ENCODE results near the gene ZNF575.

ZNF575 gene

GRCh38 chr19:43532962-43533545 lies at the start of gene ZNF575:
TSS of gene ZNF575 (plus strand) at chr19:43533188. CDS start at chr19:43534423, 1,235 bp downstream.
- peak; percentile 74 for DNase-seq (ENCODE audit: low read depth)

- no peak for DNase-seq (ENCODE audit: low read depth)
Observed at GRCh38 chr19:43483281-43483680, 49.7 kb upstream of the ZNF575 start.

- no peak for DNase-seq (ENCODE audit: low read depth)
Observed at GRCh38 chr19:43485951-43486350, 47.0 kb upstream of the ZNF575 start.

GRCh38 chr19:43486412-43486811 lies 46.6 kb upstream of the ZNF575 start:
- no peak for DNase-seq (ENCODE audit: low read depth)

GRCh38 chr19:43488179-43488578 lies 44.8 kb upstream of the ZNF575 start:
- no peak for DNase-seq (ENCODE audit: low read depth)

GRCh38 chr19:43489310-43489709 lies 43.7 kb upstream of the ZNF575 start:
- no peak for DNase-seq (ENCODE audit: low read depth)

- no peak for DNase-seq (ENCODE audit: low read depth)
Observed at GRCh38 chr19:43489979-43490599, 42.9 kb upstream of the ZNF575 start.

- no peak for DNase-seq (ENCODE audit: low read depth)
Observed at GRCh38 chr19:43490759-43491158, 42.2 kb upstream of the ZNF575 start.

- DNase-seq (ENCODE audit: low read depth), result no peak
Observed at GRCh38 chr19:43495082-43495481, 37.9 kb upstream of the ZNF575 start.

- DNase-seq (ENCODE audit: low read depth), result no peak
Observed at GRCh38 chr19:43496960-43497359, 36.0 kb upstream of the ZNF575 start.

GRCh38 chr19:43498233-43498842 lies 34.6 kb upstream of the ZNF575 start:
- no peak for DNase-seq (ENCODE audit: low read depth)

GRCh38 chr19:43499042-43499441 lies 33.9 kb upstream of the ZNF575 start:
- DNase-seq (ENCODE audit: low read depth), result no peak

GRCh38 chr19:43501661-43502418 lies 31.1 kb upstream of the ZNF575 start:
- DNase-seq (ENCODE audit: low read depth), result no peak

GRCh38 chr19:43502419-43502976 lies 30.5 kb upstream of the ZNF575 start:
- DNase-seq (ENCODE audit: low read depth), result no peak

- peak; percentile 99 for DNase-seq (ENCODE audit: low read depth)
Observed at GRCh38 chr19:43503501-43504425, 29.2 kb upstream of the ZNF575 start.

- peak; percentile 29 for DNase-seq (ENCODE audit: low read depth)
Observed at GRCh38 chr19:43504426-43505185, 28.4 kb upstream of the ZNF575 start, which contains the start of gene PHLDB3. TSS of gene PHLDB3 (minus strand) at chr19:43504746. CDS start at chr19:43504118, 628 bp downstream.

- DNase-seq (ENCODE audit: low read depth), result no peak
Observed at GRCh38 chr19:43505186-43505456, 27.9 kb upstream of the ZNF575 start.

GRCh38 chr19:43505941-43506340 lies 27.0 kb upstream of the ZNF575 start:
- DNase-seq (ENCODE audit: low read depth), result no peak

GRCh38 chr19:43506629-43507028 lies 26.4 kb upstream of the ZNF575 start:
- DNase-seq (ENCODE audit: low read depth), result no peak

GRCh38 chr19:43507880-43508279 lies 25.1 kb upstream of the ZNF575 start:
- DNase-seq (ENCODE audit: low read depth), result no peak

GRCh38 chr19:43510713-43511112 lies 22.3 kb upstream of the ZNF575 start:
- DNase-seq (ENCODE audit: low read depth), result no peak
